Smooth muscle cell (in vitro differentiated cells): ENCODE measurements around the gene NFE2L2. TPM values are rescaled to one million over a fixed set of nuclear protein-coding genes. Genes with fewer than 3 reads are reported as not detected.

ENCODE experiments used
- DNase-seq: peaks from one replicate; lab custom pipeline; 2025; ENCODE audit not compliant: unreplicated experiment; lab: John Stamatoyannopoulos, UW
- H2AFZ ChIP-seq: fragments of 200-600 bp; sonication (generic); 2 replicates; pipeline ENCODE4 v1.6.0; 2016; ENCODE audit warnings: antibody characterized with exemption, low read depth, mild to moderate bottlenecking
- H3F3A ChIP-seq: fragments of 200-600 bp; sonication (generic); 2 replicates; pipeline ENCODE4 v1.6.0; 2017; ENCODE audit warnings: antibody characterized with exemption, low read depth
- H3K27ac ChIP-seq: fragments of 200-600 bp; sonication (generic); 2 replicates; pipeline ENCODE4 v1.5.1; 2016; ENCODE audit warnings: low read depth, mild to moderate bottlenecking
- H3K27me3 ChIP-seq: fragments of 200-600 bp; sonication (generic); 2 replicates; pipeline ENCODE4 v1.6.1; 2016; ENCODE audit warnings: low read depth, mild to moderate bottlenecking
- H3K36me3 ChIP-seq: fragments of 200-600 bp; sonication (generic); 2 replicates; pipeline ENCODE4 v1.5.1; 2016; ENCODE audit warnings: low read depth
- H3K4me1 ChIP-seq: fragments of 200-600 bp; sonication (generic); 2 replicates; pipeline ENCODE4 v1.5.1; 2016; ENCODE audit warnings: low read depth
- H3K4me2 ChIP-seq: fragments of 200-600 bp; sonication (generic); 2 replicates; pipeline ENCODE4 v1.6.0; 2016; ENCODE audit warnings: mild to moderate bottlenecking
- H3K4me3 ChIP-seq: fragments of 200-600 bp; sonication (generic); 2 replicates; pipeline ENCODE4 v1.5.1; 2016; ENCODE audit warnings: mild to moderate bottlenecking
- H3K79me2 ChIP-seq: fragments of 200-600 bp; sonication (generic); 2 replicates; pipeline ENCODE4 v1.6.0; 2016; ENCODE audit warnings: low read depth, mild to moderate bottlenecking
- H3K9ac ChIP-seq: fragments of 200-600 bp; sonication (generic); 2 replicates; pipeline ENCODE4 v1.6.0; 2016; ENCODE audit warnings: low read depth
- H3K9me3 ChIP-seq: fragments of 200-600 bp; sonication (generic); replicated peaks from 2 replicates; pipeline ENCODE4 v1.5.1; 2016; ENCODE audit warnings: low read depth
- H4K20me1 ChIP-seq: fragments of 200-600 bp; sonication (generic); 2 replicates; pipeline ENCODE4 v1.6.0; 2016; ENCODE audit warnings: low read depth
- WGBS: methylation state at CpG from one replicate; pipeline ENCODE4 v1.1.7; 2016; ENCODE audit warnings: low lambda C conversion rate; 5-methylcytosine and 5-hydroxymethylcytosine counted together
- polyA plus RNA-seq: library from polyadenylated mRNA; unstranded; fragments of >200 nt; fragmentation: Nextera tagmentation; extraction: Ambion mirVana; gene quantifications from 2 replicates; pipeline ENCODE4 v1.2.1, GENCODE V29; 2016
- total RNA-seq: library from RNA; depleted of rRNA; stranded (reverse); fragments of >200 nt; gene quantifications from 2 replicates; pipeline ENCODE4 v1.2.3, GENCODE V29; 2014
- TF ChIP-seq, protein P1 (sequence below): fragments of 200-600 bp; sonication (generic); IDR thresholded peaks from 2 replicates; pipeline ENCODE4 v1.5.1; 2017; ENCODE audit warnings: borderline replicate concordance, mild to moderate bottlenecking, antibody characterized with exemption; ENCODE audit not compliant: insufficient read depth, poor library complexity, severe bottlenecking

Gene NFE2L2
- total and polyA plus RNA-seq, 2 experiments from 2014 or later: 64.4 to 118 TPM

GRCh38 chr2:177291701-177292100 is 27.2 kb upstream of the NFE2L2 start:
- no peaks in the 10 kb centered on the region for H3K9me3 ChIP-seq
- H3K4me2 ChIP-seq: no peak overlapping the region
- H3K79me2 ChIP-seq: no peaks in the 10 kb centered on the region
- H3F3A ChIP-seq: no peaks in the 10 kb centered on the region
- H3K27me3 ChIP-seq: no peaks in the 10 kb centered on the region
- H3K9ac ChIP-seq: no peak overlapping the region
- H2AFZ ChIP-seq: no peak overlapping the region
- WGBS: 93% methylated on average over 4 of the region's 4 CpGs
- H3K4me1 ChIP-seq: peaks cover 8% of the 10 kb centered on the region
- H4K20me1 ChIP-seq: no peaks in the 10 kb centered on the region
- no peak overlapping the region for H3K27ac ChIP-seq
- no peaks in the 10 kb centered on the region for H3K36me3 ChIP-seq
- H3K4me3 ChIP-seq: no peak overlapping the region
- DNase-seq: no peak
- TF ChIP-seq, protein P1, sequence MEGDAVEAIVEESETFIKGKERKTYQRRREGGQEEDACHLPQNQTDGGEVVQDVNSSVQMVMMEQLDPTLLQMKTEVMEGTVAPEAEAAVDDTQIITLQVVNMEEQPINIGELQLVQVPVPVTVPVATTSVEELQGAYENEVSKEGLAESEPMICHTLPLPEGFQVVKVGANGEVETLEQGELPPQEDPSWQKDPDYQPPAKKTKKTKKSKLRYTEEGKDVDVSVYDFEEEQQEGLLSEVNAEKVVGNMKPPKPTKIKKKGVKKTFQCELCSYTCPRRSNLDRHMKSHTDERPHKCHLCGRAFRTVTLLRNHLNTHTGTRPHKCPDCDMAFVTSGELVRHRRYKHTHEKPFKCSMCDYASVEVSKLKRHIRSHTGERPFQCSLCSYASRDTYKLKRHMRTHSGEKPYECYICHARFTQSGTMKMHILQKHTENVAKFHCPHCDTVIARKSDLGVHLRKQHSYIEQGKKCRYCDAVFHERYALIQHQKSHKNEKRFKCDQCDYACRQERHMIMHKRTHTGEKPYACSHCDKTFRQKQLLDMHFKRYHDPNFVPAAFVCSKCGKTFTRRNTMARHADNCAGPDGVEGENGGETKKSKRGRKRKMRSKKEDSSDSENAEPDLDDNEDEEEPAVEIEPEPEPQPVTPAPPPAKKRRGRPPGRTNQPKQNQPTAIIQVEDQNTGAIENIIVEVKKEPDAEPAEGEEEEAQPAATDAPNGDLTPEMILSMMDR: no peak

GRCh38 chr2:177289824-177290628 is 25.5 kb upstream of the NFE2L2 start:
- no peaks in the 10 kb centered on the region for H3F3A ChIP-seq
- no peak overlapping the region for H2AFZ ChIP-seq
- H4K20me1 ChIP-seq: no peaks in the 10 kb centered on the region
- no peak overlapping the region for H3K27ac ChIP-seq
- TF ChIP-seq, protein P1: no peak
- no peak for DNase-seq
- WGBS: 80% methylated on average over 9 of the region's 9 CpGs
- no peak overlapping the region for H3K4me3 ChIP-seq
- no peaks in the 10 kb centered on the region for H3K79me2 ChIP-seq
- no peaks in the 10 kb centered on the region for H3K36me3 ChIP-seq
- no peak overlapping the region for H3K9ac ChIP-seq
- H3K9me3 ChIP-seq: no peaks in the 10 kb centered on the region
- H3K4me2 ChIP-seq: no peak overlapping the region
- H3K27me3 ChIP-seq: no peaks in the 10 kb centered on the region
- H3K4me1 ChIP-seq: no peaks in the 10 kb centered on the region

GRCh38 chr2:177287814-177288213 is 23.3 kb upstream of the NFE2L2 start:
- no peak overlapping the region for H3K9ac ChIP-seq
- no peaks in the 10 kb centered on the region for H3F3A ChIP-seq
- TF ChIP-seq, protein P1: no peak
- H3K36me3 ChIP-seq: no peaks in the 10 kb centered on the region
- no peak for DNase-seq
- 96% methylated on average over 1 of the region's 1 CpG for WGBS
- H2AFZ ChIP-seq: no peak overlapping the region
- no peaks in the 10 kb centered on the region for H3K79me2 ChIP-seq
- no peak overlapping the region for H3K4me2 ChIP-seq
- H3K27ac ChIP-seq: no peak overlapping the region
- no peaks in the 10 kb centered on the region for H3K4me1 ChIP-seq
- no peak overlapping the region for H3K4me3 ChIP-seq
- no peaks in the 10 kb centered on the region for H4K20me1 ChIP-seq
- H3K9me3 ChIP-seq: no peaks in the 10 kb centered on the region
- H3K27me3 ChIP-seq: no peaks in the 10 kb centered on the region
